Superior temporal gyrus (tissue), 1 donor: ENCODE results near the gene MYOF.
"Not testable (repeated sequence)": the region's sequence is repeated elsewhere in the genome, so short reads cannot be mapped to it uniquely, and the experiment has no call there.

Experiments used
- DNase-seq: peaks from one replicate; pipeline ENCODE4 v3.0.0-alpha.2; 2016; ENCODE audit errors: extremely low spot score

Gene MYOF

GRCh38 chr10:93393211-93393610 lies 88.9 kb downstream of the MYOF start:
- no peak for DNase-seq

DNA sequence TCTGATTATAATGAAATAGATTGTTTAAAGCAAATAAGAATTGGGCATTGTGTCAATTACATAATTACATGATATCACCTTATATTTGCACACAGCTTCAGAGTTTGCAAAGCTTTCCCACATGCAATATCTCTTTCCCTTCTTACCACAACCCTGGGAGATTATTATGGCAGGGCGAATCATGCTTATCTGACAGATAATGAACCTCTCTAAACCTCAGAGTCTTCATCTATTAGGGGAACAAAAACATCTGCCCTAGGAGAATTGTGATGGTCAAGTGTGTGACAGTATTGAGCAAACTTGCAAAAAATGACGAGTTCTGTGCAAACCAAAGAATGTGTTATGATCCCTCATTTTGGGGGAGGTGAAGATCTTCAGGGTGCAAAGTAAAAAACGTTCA lies 90.0 kb downstream of the MYOF start:
- no peak for DNase-seq

- peak; percentile 28 for DNase-seq
Observed at GRCh38 chr10:93390306-93391090, 91.6 kb downstream of the MYOF start.

DNA sequence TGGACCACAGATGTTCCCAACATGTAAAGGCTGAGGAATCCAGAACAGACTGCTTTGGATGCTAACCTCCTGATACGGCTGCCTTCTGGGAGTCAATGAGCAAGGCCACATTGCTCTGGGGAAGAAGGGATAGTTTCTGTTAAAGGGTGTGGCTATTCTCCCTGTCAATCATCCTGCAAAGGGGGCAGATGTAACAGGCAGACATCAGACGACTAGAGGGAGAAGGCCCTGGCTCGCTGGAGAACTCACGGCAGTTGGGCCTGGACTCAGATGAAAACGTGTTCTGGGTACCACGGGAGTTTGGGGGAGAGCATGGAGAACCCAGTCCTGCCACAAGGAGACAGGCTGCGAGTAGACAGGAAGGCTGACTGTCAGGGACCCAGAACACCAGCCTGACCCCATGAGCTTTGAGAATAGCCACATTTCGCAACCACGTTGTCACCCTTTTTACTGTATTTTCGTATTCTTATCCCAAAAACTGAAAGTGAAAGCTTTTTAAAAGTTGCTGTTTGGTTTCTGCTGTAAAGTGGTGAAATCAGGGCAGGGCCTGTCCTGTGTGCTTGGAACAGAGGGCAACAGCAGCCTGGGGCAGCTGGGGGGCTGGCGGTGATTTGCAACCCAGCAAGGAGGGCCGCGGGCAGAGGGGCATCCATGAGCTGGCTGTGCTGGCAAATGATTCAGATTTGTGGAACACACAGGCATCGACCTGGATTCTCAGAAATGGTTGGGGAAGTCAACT lies 95.3 kb downstream of the MYOF start:
- no peak for DNase-seq

- no peak for DNase-seq
Observed at GRCh38 chr10:93385345-93385744, 96.8 kb downstream of the MYOF start.

DNA sequence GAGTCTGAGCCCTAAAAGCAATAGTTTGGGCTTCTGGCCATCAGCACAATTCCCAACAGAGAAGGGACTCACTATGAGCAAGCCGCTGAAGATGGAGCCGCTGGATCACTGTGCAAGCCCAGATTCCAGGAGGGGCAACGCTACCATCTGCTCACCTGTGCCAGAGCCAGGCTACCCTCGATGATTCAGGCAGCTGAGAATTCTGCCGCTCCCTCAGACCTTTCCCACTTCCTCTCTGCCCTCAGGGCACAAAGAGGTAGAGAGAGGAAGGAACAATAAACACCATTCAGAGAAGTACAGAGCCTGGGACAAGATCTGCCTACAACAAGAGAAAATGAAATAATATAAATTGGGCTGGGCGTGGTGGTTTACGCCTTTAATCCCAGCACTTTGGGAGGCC lies 98.1 kb downstream of the MYOF start:
- DNase-seq = no peak

DNA sequence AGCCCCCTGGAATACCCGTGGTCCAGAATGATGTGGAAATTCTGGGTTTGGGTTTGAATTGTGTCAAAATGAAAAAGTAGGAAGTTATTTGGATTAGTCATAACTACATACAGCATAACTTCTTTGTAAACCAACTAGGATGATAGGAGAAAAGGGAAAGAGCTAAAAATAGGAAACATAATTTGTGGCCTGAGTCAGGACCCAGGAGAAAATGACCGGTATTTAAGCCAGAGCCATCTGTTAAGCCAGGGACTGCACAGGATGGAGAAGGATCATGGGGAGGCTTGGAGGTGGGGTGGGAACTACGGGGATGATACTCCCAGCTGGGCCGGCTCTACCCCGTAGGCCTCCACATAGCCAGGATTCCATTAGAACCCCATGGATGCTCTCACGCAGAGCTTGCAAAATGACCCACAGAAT lies 98.6 kb downstream of the MYOF start:
- no peak for DNase-seq

- no peak for DNase-seq
Observed at GRCh38 chr10:93379731-93380575, 102.2 kb downstream of the MYOF start.

GRCh38 chr10:93378997-93379730 lies 103.0 kb downstream of the MYOF start:
- DNase-seq = no peak

DNA sequence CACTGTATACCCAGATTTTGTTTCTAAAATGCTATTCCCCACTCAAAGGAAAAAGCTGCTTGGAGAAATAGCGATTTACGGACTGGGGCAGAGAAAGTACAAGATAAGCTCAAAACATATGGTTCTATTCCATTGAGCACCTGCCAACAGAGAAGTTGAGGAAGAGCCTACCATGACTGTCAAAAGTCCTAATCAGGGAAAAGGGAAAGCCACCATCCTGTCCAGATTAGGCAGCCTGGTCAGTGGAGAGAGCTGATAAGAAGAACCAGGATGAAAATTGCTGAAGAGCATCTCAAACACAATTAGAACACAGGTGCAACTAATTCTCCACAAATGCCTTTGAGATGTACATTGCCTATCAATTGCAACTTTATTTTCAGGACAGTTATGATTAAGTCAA lies 104.1 kb downstream of the MYOF start:
- no peak for DNase-seq

- DNase-seq = peak; percentile 90
Observed at GRCh38 chr10:93376372-93377293, 105.5 kb downstream of the MYOF start.

DNA sequence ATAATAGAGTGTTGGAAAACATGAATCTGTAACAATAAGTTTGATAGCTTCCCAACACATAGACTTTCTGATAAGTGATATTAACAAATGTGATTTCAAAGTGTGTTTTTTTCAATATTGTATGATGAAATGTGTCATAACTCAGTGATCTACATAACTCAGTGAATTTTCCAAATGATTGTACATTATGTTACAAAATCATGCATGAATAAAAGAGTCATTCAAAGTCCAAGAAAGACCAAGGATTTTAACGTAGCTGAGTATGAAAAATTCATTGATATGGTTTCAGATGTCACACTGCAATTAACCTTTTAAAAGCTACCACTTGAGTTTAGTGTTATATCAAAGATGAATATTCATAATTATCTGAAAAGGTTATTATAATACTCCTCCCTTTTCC lies 111.2 kb downstream of the MYOF start:
- DNase-seq = no peak

DNA sequence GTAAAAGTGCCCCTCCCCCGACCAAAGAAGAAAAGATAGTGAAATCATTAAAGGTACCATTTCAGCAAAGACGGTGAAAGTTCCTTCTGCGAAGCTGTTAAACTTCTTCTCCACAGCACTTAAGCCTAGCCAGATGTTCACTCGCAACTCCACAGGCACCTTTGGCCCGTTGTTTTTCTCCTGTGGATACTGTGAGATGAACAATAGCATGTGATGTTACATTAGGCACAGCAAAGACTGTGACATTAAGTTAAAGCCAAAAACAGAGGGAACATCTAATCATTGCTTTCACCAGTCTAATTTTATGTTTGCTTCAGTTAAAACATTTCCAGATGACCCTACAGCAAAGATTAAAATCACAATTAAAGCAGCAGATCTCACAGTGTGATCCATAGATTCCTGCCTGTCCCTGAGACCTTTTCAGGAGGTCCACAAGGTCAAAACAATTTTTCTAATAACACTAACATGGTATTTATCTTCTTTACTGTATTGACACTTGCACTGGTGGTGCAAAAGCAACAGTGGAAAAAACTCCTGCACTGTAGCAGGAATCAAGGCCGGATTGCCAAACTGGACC lies 112.5 kb downstream of the MYOF start:
- DNase-seq = no peak

DNA sequence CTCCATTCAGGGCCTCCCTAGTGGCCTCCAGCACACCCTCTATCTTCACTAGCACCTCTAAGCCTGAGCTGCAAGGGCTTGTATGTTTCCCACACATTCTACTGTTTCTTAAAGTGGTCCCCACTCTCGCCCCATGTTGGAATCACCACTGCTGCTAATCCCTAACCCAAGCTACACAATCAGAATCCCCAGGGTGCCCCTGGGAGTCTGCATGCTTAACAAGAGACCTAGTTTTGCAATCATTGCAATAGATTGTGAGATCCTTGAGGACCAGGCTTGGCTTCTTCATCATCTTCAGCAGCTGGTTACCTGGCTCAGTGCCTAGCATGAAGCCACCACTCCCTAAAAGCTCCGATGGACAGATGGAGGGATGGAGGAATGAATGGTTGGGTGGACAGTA lies 113.9 kb downstream of the MYOF start:
- DNase-seq = no peak

GRCh38 chr10:93367664-93368063 lies 114.5 kb downstream of the MYOF start:
- no peak for DNase-seq

GRCh38 chr10:93364966-93365365 lies 117.2 kb downstream of the MYOF start:
- DNase-seq = no peak

- DNase-seq = no peak
Observed at GRCh38 chr10:93363891-93364648, 118.1 kb downstream of the MYOF start.

DNA sequence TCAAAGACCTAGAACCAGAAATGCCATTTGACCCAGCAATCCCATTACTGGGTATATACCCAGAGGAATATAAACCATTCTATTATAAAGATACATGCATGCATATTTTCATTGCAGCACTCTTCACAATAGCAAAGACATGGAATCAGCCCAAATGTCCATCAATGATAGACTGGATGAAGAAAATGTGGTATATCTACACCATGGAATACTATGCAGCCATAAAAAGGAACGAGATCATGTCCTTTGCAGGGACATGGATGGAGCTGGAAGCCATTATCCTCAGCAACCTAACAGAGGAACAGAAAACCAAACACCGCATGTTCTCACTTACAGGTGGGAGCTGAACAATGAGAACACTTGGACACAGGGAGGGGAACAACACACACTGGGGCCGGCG lies 123.7 kb downstream of the MYOF start:
- not testable (repeated sequence) for DNase-seq

DNA sequence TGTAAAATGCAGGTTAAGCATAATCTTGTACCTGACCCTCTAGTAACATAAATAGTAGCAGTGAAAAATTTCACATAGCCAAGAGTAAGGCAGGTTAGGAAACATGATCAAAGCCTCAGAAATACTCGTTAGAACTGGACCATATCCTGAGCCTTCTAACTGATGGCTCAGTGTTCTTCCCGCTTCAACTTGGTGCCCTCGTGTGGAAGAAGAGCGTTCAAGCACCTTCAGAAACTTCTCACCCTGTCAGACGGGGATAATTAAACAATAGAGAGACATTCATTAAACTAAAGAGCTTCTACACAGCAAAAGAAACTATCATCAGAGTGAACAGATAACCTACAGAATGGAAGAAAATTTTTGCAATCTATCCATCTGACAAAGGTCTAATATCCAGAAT lies 124.5 kb downstream of the MYOF start:
- DNase-seq = peak; percentile 57
